Measurements from ENCODE around the gene SRCAP.

Gene SRCAP

GRCh38 chr16:30775131-30775391 is 76.1 kb downstream of the SRCAP start:
- no peak for DNase-seq (ENCODE audit: low read depth, low spot score)

- peak; percentile 94 for DNase-seq (ENCODE audit: low read depth, low spot score)
Measured at GRCh38 chr16:30775392-30776188, 76.6 kb downstream of the SRCAP start.

DNA sequence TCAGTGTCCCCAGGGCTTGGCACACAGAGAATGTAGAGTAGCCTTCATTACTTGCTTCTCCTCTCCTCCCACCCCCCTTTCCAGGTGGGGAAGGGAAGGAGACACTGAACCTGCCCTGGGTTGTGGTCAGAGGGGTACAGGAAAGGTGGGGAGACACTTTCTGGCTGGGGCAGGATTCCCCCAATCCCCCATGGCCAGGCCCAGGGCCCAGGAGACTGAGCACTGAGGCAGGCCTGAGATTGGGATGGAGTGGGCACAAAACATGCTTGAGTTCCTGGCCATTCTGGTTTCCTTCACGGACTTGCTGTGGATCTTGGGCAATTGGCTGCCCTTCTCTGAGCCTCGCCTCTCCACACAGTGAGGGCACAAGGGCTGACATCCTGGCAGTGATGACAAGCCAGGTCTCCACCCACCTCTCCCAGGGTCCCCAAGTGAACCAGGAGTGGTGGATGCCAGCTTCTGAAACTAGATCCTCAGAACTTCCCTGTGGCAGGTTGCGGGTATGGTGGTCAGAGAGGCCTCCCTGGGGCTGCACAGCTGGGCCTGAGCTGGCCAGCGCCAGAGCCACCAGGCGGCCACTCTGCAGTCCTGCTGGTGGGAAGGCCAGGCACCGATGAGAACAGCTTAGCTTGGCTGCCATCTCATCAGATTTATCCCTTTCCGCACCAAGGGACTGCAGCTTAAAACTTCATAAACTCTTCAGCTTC is 78.8 kb downstream of the SRCAP start:
- no peak for DNase-seq (ENCODE audit: low read depth, low spot score)

- DNase-seq (ENCODE audit: low read depth, low spot score) = peak; percentile 67
Measured at GRCh38 chr16:30778549-30779244, 79.7 kb downstream of the SRCAP start.

- DNase-seq (ENCODE audit: low read depth, low spot score) = no peak
Measured at GRCh38 chr16:30779596-30779995, 80.6 kb downstream of the SRCAP start.

DNA sequence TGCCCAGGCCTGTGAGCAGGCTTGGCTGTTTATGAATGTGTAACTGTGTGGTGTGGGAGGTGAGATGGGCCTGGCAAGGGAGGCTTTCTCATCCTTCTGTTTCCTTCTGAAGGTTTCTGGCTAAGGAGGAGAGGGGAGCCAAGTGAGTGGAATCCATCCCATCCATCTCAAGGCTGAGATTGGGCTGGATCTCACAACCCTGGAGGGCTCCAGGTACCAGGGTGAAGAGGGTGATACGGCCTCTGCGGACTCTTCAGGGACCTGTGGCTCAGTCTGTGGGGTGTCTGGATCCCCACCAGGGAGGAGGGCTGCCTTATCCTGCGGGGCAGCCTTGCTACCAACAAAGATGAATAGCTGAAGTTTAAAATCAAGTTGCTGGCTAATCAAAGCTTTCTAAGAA is 81.0 kb downstream of the SRCAP start:
- no peak for DNase-seq (ENCODE audit: low read depth, low spot score)

DNA sequence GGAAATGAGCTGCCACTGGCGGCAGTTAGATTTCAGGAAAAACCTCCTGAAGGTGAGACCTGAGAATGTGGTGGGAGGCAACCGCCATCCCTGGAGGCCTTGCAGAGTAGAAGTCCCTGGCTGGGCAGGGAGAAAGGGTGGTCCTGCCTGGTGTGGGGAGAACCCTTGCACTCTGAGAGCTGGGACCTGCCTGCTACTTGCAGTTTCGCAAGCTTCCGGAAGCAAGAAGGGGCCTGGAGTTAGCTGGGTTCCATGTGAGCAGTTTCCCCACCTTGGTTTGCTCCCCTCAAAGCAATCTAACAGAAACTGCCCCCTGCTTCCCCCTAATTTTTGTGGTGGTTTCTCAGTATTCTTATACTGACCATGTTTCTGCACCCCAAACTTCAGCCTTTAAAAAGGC is 81.6 kb downstream of the SRCAP start:
- DNase-seq (ENCODE audit: low read depth, low spot score) = no peak

- DNase-seq (ENCODE audit: low read depth, low spot score) = no peak
Measured at GRCh38 chr16:30782486-30783279, 83.7 kb downstream of the SRCAP start.

DNA sequence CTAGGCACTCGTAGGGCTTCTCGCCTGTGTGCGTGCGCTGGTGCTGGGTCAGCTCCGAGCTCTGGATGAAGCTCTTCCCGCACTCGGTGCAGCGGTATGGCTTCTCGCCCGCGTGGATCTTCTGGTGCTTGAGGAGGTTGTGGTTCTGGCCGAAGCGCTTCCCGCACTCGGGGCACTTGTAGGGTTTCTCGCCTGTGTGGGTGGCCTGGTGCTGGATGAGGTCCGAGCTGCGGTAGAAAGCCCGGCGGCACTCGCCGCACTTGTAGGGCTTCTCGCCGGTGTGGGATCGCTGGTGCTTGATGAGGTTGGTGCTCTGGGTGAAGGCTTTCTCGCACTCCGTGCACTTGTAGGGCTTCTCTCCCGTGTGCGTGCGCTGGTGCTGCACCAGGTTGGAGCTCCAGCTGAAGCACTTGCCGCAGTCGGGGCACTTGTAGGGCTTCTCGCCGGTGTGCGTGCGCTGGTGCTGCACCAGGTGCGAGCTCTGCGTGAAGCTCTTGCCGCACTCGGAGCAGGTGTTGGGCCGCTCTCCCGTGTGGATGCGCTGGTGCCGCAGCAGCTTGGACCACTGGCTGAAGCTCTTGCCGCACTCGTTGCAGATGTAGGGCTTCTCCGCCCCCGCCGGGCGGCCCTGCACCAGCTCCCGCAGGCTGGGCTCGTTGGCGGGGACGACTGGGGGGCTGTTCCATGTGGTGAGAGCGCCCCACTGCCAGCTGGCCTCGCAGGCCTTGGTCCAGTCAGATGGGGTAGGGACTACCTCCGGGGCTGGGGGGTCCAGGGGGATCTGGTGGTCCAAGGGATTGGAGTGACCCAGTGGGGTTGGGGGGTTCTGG is 84.5 kb downstream of the SRCAP start:
- no peak for DNase-seq (ENCODE audit: low read depth, low spot score)

DNA sequence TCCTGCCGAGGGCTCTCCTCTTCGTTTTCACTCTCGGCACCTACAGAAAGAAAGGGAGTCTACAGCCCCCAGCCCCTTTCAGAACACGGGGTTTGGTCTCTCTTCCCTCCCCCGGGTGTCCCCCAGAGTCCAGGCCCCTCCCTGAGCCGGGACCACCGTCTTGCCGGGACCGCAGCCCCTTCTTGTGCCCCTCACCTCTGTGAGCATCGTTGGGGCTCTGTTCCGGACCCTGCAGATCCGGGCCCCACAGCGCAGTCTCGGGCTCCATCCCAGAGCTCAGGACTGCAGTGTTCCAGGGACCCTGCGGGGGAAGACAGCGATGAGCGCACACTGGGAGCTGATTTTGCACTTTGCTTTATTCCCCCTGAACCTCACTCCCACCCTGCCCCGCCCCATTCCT is 85.2 kb downstream of the SRCAP start:
- no peak for DNase-seq (ENCODE audit: low read depth, low spot score)

DNA sequence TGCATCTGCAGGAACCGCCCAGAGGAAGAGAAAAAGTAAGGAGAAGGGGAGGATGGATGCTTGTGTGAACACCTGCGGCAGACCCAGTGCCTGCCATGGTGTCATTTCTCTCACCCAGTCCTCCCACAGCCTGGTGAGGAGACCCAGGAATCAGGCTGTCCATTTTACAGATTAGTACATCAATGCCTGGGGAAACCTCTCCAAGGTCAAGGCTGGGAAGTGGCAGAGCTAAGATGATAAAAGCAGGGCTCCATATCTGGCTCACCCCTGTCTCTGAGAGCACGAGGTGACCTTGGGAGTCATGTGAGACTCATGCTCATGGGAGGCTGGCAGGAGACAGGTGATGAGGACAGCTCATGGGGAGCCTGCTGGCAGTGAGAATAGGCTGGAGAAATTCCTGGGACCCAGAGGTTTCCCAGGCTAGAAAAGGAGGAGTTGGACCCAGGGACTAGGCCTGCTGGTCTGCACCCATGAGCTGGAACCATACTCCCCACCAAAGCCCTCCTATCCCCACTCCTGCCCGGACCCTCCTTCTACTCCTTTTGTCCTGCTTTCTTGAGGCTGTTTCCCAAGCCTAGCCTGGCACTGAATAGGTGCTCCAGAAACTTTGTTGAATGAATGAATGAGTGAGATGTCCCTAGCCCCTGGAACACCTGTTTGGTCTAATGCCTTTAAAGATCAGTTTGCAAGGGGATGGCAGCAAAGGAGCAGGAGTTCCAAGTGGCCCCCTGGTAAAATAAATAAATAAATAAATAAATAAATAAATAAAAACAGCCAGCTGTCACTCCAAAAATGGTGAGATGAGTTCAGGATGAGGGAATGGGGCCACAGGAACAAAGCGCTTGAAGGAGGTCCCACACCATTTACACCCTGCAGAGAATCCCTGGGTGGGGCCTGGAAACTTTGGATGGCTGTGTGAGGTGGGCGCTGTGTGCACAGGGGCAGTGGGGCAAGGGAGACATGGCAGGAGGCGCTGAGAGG is 86.4 kb downstream of the SRCAP start:
- no peak for DNase-seq (ENCODE audit: low read depth, low spot score)

DNA sequence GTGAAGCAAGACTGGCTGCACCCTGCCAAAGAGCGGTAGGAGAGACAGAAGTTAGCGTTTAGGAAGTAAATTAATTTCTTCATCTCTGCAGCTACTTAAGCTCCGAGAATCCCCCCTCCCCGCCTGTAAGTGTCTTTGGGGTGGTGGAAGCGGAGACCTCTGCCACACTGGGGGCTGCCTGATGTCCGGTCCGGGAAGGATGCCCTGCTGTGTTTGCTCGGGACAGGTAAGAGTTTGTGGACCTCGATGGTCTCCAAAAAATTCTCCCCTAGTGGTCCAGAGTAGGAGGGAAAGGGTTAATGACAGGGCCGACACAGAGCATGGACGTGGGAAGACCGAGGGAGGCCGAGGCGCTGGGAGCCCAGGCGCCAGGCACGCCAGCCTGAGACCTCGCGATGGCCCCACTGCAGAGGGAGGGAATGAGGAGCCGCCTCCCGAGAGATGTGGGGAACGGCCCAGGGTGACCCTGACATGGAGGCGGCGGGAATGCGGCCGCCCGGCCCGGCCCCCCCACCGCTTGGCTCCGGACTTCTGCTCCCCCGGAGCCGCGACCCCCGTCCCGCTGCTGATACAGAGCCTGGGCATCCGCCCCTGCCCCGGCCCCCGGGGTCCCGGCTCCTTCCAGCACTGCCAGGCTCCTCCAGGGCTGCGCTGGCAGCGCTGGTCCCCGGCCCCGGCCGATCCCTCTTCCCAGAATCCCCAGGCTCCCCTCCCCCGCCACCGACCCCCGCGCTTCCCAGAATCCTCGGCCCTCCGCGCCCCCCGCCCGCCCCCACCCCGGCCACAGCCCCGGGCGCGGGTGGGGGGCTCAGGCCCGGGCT is 87.4 kb downstream of the SRCAP start:
- peak; percentile 46 for DNase-seq (ENCODE audit: low read depth, low spot score)

DNA sequence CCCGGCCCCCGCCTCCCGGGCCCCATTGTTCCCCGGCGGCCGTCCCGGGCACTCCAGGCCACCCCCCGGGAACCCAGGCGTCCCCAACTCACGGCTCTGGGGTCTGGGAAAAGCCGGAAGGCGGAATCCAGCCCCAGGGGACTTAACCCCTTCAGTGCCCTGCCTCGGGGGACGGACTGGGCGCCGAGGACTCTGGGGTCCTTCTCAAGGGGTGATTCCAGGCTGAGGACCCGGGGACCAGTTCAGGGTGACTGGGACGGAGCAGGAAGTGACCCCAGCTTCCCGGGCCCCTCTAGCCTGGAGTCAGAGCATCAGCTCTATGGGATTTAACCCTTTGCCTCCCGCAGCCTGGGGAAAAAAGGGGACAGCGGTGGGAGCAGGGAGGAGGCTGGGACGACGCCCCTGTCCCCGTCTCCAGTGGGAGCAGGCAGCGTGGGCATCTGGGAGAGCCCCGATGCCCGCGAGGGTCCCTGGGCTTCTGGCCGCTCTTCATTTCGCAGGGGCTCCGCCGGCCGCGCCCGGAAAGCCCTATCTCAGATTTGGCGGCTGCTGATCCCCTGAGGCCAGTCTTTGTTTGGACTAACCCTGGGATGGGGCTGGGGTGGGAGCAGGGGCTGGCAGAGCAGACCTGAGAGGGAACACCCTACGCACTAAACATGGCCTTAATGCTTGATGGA is 88.1 kb downstream of the SRCAP start, which contains the start of gene ZNF629:
Gene ZNF629, minus strand, starts transcription at position 270 of the 677 bp plus-strand sequence. CDS start 2,723 bp downstream, outside the sequence.
- peak; percentile 77 for DNase-seq (ENCODE audit: low read depth, low spot score)

DNA sequence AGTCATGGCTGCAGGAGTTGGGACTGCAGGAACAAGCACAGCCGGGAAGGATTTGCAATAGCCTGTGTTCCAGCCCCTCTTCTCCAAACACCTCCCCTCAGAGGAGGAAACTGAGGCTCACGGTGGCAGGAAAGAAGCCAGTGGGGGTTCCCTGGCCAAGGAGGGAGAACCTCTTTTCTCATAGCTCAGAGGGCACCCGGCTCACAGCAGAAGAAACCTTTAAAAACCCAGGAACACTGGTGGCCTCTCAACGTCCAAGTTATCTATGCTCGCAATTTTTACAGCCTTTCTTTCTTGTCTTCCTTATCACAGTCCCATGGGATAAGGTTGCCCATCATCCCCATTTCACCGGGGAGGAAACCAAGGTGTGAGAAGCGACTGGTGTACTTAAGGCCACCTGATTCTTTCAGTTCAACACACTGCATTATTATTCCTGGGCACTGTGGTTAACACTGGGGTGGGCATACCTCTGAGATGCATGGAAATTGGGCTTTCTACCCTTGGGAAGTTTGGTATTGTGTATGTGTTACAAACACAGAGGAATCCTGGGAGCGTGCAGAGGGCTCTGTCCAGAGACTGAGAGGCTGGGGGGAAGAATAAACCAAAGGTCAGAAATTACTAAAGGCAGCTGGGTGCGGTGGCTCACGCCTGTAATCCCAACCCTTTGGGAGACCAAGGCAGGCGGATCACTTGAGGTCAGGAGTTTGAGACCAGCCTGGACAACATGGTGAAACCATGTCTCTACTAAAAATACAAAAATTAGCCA is 88.8 kb downstream of the SRCAP start:
- DNase-seq (ENCODE audit: low read depth, low spot score) = no peak

Measured in ELF-1 (cell line).